Right cardiac atrium (tissue), 5 donors: Measurements from ENCODE around the gene GRIN2B. TPM values are rescaled to one million over a fixed set of nuclear protein-coding genes. Genes with fewer than 3 reads are reported as not detected.

ENCODE experiments used
- ATAC-seq, 2 donors: fragments of 200-7000 bp; cut with Tn5 transposase; one replicate each; pipeline versions ENCODE4 v1.8.0 to v1.9.1; 2020; ENCODE audit warnings: moderate library complexity in 2 of 2, mild to moderate bottlenecking in 1 of 2
- DNase-seq, 3 donors: peaks; one replicate each; pipeline ENCODE4 v3.0.0-alpha.2; 2020
- H3K27ac ChIP-seq: one replicate; pipeline ENCODE4 v1.5.1; 2013; ENCODE audit warnings: mild to moderate bottlenecking, low read length, control low read depth, moderate library complexity
- H3K27me3 ChIP-seq: one replicate; pipeline ENCODE4 v1.6.1; 2013; ENCODE audit not compliant: control insufficient read depth, insufficient read depth
- H3K4me1 ChIP-seq: one replicate; pipeline ENCODE4 v1.6.1; 2013; ENCODE audit warnings: low read length; ENCODE audit not compliant: control insufficient read depth, insufficient read depth
- H3K4me3 ChIP-seq: one replicate; pipeline ENCODE4 v1.5.1; 2013; ENCODE audit warnings: low read length, control low read depth
- H3K9me3 ChIP-seq: one replicate; pipeline ENCODE4 v1.6.1; 2013; ENCODE audit warnings: low read length; ENCODE audit not compliant: control insufficient read depth
- WGBS: extraction: QIAGEN DNeasy Blood & Tissue Kit; methylation state at CpG from one replicate; pipeline ENCODE4 v1.1.7; 2013; 5-methylcytosine and 5-hydroxymethylcytosine counted together
- intact Hi-C, 4 donors: fragments of 100-400 bp; cut with DNase I; formaldehyde crosslinking; loops; one replicate each; pipeline versions ENCODE4 v1.11.0 to v1.14.0; 2022 to 2023
- polyA plus RNA-seq: library from polyadenylated mRNA; stranded (reverse); fragments of 200-250 nt; gene quantifications from one replicate; pipeline ENCODE4 v1.2.3, GENCODE V29; 2013
- total RNA-seq, 4 donors: library from RNA; stranded (reverse); fragmentation: NEBNext Ultra II Directional; extraction: Animal tissue kit (Norgen Biotek cat#: 25700); gene quantifications; one replicate each; pipeline ENCODE4 v1.2.1, GENCODE V29; 2021
- donor health status: healthy with polysubstance abuse.
- donor health status: DM: no; HTN: yes; CAD: no.
- donor health status: DM: no; HTN: no; CAD: no.
- donor health status: DM: no; HTN: yes; CAD: no; lungs with severe emphysema.
- donor health status: DM: yes; HTN: yes; CAD: no.

GRIN2B gene
- total and polyA plus RNA-seq, 5 donors, result under 0.01 TPM; not detected in 3

DNA sequence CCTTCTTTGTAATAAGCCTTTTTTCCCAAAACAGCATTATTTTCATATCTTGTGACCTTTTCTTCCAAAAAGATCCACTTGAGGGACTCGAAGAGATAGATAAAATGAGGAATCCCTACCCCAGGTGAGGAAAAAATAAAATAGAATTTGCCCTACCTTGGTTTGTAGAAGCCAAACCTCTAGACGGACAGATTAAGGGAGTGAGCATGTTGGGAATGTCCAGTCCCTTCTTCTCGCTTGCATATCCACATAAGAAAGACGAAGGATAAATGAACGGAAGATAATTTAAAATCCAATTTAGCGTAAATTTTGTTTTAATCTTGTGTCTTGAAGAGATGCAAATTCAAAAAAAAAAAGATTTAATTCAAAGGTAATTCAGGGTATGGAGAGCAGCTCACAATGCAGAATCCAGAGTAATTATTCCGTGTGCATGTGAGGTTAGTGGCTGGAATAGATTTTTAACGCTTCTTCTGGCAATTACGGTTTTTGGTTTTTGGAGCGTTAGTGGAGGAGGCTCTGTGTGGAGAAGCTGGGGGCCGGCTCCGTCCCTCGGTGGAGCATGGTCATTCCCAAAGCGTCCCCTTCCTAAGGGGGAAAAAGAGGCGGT lies 1.5 kb downstream of the GRIN2B start:
- H3K27me3 ChIP-seq, result peaks cover 8% of the 10 kb centered on the region
- H3K4me1 ChIP-seq, result no peaks in the 10 kb centered on the region
- 25% methylated on average over 15 of the region's 15 CpGs for WGBS
- H3K4me3 ChIP-seq, result no peak overlapping the region
- H3K27ac ChIP-seq, result no peak overlapping the region
- intact Hi-C loops, result no loop called here
- no peak for DNase-seq
- no peak for ATAC-seq
- no peaks in the 10 kb centered on the region for H3K9me3 ChIP-seq

DNA sequence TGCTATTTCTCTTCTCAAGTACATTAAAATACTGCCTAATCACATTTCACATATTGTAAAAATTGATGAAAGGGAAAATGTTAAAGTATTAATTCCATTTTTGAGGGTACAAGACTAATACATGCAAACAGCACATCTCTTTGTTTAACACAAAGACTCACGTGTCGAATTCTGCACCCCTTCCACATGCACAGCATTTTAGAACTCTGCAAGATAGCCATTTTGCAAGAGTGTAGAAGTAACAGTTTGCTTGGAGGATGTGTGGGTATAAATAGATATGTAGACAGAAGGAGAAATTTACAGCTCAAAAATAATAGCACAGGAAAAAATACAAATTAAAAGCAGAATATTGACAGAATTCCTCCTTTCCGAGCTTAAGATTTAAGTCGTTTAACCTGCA lies 2.5 kb downstream of the GRIN2B start:
- no peaks in the 10 kb centered on the region for H3K4me1 ChIP-seq

DNA sequence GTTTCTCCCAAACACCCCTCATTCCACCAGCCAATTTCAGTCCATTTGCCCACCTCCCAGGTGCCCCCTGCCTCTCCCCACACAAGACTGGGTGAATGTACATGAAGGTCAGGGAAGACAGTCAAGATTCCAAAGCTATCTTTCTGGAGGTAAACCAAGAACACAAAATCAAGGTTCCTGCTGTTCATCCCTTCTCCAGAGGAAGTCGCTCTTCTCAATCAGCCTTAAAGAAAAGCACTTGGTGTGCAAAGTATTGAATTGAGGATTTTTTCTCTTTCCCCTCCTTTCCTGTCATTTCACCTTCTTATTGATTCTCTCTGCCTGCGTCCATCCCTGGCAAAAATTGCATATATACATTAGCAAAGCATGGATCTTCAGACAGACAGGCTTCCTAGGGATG lies 4.5 kb downstream of the GRIN2B start:
- Histone ChIP-seq H3K27ac (no peak overlapping the region), H3K9me3 (no peaks in the 10 kb centered on the region), H3K4me3 (no peak overlapping the region), H3K4me1 (no peaks in the 10 kb centered on the region), H3K27me3 (peaks cover 2% of the 10 kb centered on the region)
- intact Hi-C loops, result no loop called here
- DNase-seq, result no peak
- WGBS, result 83% methylated on average over 2 of the region's 2 CpGs
- ATAC-seq, result no peak

More for the DNA sequence above, 2.5 kb downstream of the GRIN2B start:
- Histone ChIP-seq H3K27me3 (peaks cover 8% of the 10 kb centered on the region), H3K4me3 (no peak overlapping the region), H3K27ac (no peak overlapping the region), H3K9me3 (no peaks in the 10 kb centered on the region)
- 69% methylated on average over 4 of the region's 4 CpGs for WGBS
- ATAC-seq, result no peak
- DNase-seq, result no peak
- intact Hi-C loops, result no loop called here

DNA sequence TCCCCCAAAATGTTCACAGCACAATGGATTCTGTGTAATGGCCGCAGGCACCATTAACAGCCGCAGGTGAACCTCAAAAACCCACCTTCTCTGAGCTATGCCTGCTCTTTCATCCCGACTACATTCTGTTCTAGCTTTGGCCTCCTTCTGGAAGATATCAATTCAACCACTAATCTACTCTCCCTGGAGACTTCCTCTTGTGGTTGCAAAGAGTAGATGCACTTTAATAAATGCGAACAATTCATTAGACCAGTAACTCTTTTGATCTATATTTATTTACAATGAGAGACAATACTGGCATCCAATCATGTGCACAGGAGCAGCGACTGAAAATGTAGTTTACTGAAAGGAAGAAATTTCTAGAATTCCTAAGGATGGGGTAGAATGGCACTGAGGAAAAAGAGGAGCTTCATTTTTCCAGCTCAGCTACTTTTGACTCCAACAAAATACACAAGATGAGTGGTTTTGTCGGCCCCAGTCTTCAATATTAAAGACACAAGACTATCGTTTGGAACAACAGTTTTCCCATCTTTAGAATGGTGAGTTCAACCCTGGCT lies 5.3 kb downstream of the GRIN2B start:
- Histone ChIP-seq H3K27ac (no peak overlapping the region), H3K4me3 (no peak overlapping the region), H3K9me3 (no peaks in the 10 kb centered on the region), H3K4me1 (no peaks in the 10 kb centered on the region), H3K27me3 (peaks cover 2% of the 10 kb centered on the region)
- WGBS, result 67% methylated on average over 7 of the region's 7 CpGs
- intact Hi-C loops, result no loop called here
- ATAC-seq (no peak), DNase-seq (no peak)

DNA sequence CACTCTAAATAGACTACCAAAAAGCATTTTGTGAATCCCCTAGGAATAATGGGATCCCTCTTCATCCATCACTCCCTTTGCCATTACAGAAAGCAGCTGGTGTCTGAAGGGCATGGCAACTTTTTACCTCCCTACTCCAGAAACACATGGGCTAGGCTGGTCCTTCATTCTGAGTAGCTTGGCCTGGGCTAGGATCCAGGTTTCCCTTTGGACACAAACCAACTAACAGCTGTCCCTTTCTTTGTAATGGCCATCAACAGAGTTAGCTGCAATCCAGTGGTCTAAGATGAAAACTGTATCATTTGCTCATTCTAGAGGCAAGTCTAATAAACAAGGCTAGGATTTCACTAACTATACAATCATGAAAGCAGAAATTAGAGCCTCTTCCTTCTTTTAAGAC lies 7.4 kb downstream of the GRIN2B start:
- ATAC-seq (no peak), DNase-seq (no peak)
- H3K27ac ChIP-seq, result no peak overlapping the region
- H3K4me1 ChIP-seq, result no peaks in the 10 kb centered on the region
- H3K27me3 ChIP-seq, result no peaks in the 10 kb centered on the region
- intact Hi-C loops, result no loop called here
- H3K4me3 ChIP-seq, result no peak overlapping the region
- H3K9me3 ChIP-seq, result no peaks in the 10 kb centered on the region

DNA sequence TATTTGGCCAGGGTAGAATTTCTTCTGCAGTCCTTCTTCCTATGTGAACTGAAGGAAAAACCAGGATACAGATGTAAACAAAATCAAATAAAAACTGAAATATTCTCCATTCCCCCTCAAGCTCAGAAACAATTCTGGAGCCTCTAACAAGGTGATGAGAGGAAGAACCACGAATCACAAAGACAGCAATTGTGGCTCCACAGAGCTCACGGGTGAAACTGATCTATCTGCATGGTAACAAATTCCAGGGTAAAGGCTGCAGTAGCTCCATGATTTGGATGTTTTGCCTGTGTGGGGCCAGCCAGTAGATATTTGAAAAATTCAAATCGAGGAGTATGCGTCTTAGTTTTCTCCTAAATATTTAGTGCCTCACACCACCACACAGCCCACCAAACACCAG lies 10.6 kb downstream of the GRIN2B start:
- ATAC-seq, result no peak
- intact Hi-C loops, result no loop called here
- Histone ChIP-seq H3K27ac (no peak overlapping the region), H3K4me3 (no peak overlapping the region), H3K4me1 (no peaks in the 10 kb centered on the region), H3K27me3 (no peaks in the 10 kb centered on the region), H3K9me3 (no peaks in the 10 kb centered on the region)
- DNase-seq, result no peak
- 60% methylated on average over 4 of the region's 4 CpGs for WGBS

DNA sequence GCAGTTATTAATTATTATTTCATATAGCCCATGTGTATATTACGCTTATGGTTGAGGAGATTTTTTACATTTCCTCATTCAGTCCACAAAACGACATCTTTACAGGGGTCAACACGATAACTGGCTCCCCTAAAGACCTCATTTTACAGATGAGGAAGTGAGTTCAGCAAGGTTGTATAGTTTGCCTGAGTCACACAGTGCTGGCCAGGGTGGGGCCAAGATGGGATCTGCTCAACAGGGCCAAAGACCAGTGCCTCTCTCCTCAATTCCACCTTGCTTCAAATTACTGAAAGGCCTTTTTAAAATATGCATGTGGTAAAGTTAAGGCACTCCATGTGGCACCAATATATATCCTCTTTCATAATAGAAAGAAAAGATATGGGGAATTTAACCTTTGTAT lies 13.1 kb downstream of the GRIN2B start:
- ATAC-seq, result no peak
- 82% methylated on average over 3 of the region's 3 CpGs for WGBS
- intact Hi-C loops, result no loop called here

DNA sequence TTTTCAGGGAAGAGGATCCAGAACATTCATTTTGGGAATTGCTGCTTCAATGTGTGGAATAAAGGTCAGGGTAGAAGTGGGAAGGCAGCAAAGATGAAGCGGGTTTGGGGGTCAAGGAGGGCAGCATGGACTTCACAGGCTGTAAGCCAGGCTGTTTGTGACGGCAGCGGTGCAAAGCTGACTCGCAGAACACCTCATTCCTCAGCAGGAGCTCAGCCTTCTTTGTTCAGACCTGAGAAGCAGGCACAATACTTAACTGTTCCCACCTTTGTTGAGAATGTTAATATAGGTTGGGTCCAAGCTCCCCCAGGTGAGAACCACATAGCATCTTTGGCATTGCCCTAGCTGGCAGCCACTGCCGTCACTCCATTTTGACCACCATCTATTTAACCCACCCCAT lies 16.7 kb downstream of the GRIN2B start:
- WGBS, result 82% methylated on average over 5 of the region's 5 CpGs
- Histone ChIP-seq H3K9me3 (no peaks in the 10 kb centered on the region), H3K4me3 (no peak overlapping the region), H3K27ac (no peak overlapping the region), H3K27me3 (no peaks in the 10 kb centered on the region), H3K4me1 (no peaks in the 10 kb centered on the region)
- intact Hi-C loops, result no loop called here
- no peak for DNase-seq
- ATAC-seq, result no peak

More for the DNA sequence above, 13.1 kb downstream of the GRIN2B start:
- Histone ChIP-seq H3K27me3 (no peaks in the 10 kb centered on the region), H3K27ac (no peak overlapping the region), H3K9me3 (no peaks in the 10 kb centered on the region), H3K4me3 (no peak overlapping the region), H3K4me1 (no peaks in the 10 kb centered on the region)
- DNase-seq, result no peak

DNA sequence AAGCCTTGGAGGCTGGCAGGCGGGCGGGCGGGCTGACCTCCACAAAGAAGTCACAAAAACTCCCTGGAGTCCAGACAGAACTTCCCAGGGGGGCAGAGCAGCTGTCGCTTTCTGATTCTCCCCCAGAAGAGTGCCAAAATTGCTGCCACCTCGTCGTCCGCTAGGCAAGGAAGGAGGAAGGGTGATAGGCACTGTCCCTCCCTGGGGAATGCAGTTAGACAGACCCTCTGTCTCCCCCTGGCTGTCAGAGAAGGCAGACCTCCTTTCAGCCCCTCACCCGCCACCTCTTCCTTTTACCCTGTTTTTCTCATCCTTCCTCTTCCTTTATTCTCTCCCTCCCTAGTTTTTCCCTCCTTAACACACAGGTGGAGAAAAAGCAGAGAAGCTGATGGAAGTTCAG lies 18.7 kb downstream of the GRIN2B start:
- intact Hi-C loops, result no loop called here
- no peak for DNase-seq
- 72% methylated on average over 8 of the region's 8 CpGs for WGBS

DNA sequence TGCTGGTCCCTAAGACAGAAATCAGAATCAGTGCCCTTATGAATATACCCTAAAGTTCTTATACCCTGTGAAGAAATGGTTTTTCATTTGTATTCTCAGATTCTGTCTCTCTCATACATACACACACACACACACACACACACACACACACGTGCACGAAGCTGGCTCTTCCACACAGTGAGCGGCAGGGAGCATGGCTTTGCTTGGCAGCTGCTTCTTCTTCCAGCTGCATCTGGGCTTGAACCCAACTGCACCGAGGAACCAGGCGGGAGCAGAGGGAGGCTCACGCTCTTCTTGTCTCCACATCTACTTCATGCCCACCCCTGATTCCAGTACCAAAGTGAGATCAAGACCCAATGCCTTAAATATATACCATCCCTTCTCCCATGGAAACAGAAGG lies 19.4 kb downstream of the GRIN2B start:
- no peak for ATAC-seq
- Histone ChIP-seq H3K9me3 (no peaks in the 10 kb centered on the region), H3K4me3 (no peak overlapping the region), H3K27me3 (no peaks in the 10 kb centered on the region), H3K4me1 (no peaks in the 10 kb centered on the region), H3K27ac (no peak overlapping the region)
- DNase-seq, result no peak
- WGBS, result 52% methylated on average over 6 of the region's 6 CpGs
- intact Hi-C loops, result no loop called here

More for the DNA sequence above, 18.7 kb downstream of the GRIN2B start:
- H3K27ac ChIP-seq, result no peak overlapping the region
- no peaks in the 10 kb centered on the region for H3K4me1 ChIP-seq
- ATAC-seq, result no peak
- H3K9me3 ChIP-seq, result no peaks in the 10 kb centered on the region
- H3K27me3 ChIP-seq, result no peaks in the 10 kb centered on the region
- H3K4me3 ChIP-seq, result no peak overlapping the region

DNA sequence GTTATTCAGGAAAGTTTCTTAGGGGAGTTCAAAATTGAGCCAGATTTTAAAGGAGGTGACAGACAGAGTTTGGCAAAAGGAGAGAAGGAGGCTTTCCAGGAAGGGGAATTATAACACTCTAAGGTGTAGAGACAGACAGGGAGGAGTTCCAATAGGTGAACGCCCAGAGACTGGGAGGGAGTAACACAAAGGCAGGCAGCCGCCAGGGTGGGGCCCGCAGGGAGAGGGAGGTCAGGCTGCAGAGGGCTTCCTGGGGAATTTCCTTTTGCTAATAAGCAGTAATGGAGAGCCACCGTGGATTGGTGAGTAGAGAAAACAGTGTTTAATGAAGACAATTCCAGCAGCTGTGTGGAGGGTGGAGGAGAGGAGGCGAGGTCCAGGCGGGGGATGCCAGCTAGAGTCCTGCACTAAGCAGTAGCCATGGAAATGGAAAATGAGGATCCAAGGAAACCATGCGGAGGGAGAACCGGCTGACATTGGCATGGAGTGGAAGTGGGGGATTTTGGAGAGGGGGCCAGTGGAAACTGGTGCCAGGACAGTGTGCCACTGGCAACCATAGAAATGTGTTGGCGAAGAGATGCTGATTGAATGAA lies 22.2 kb downstream of the GRIN2B start:
- H3K4me3 ChIP-seq, result no peak overlapping the region
- H3K9me3 ChIP-seq, result no peaks in the 10 kb centered on the region
- H3K4me1 ChIP-seq, result no peaks in the 10 kb centered on the region
- intact Hi-C loops, result no loop called here
- H3K27me3 ChIP-seq, result no peaks in the 10 kb centered on the region
- no peak overlapping the region for H3K27ac ChIP-seq
- ATAC-seq (peak; percentile 33 to 79), DNase-seq (peak in 1 of 3 donors; percentile 15)
- 71% methylated on average over 9 of the region's 9 CpGs for WGBS
